NCI-H2171 (cell line): ENCODE measurements around the gene F5.
"Not testable (repeated sequence)": the region's sequence is repeated elsewhere in the genome, so short reads cannot be mapped to it uniquely, and the experiment has no call there.

Experiments used
- DNase-seq: peaks from one replicate; lab custom pipeline; 2025; lab: John Stamatoyannopoulos, UW

The F5 gene

GRCh38 chr1:169508432-169509338 lies 77.6 kb downstream of the F5 start:
- DNase-seq, result no peak

- no peak for DNase-seq
Measured at GRCh38 chr1:169507413-169507812, 78.9 kb downstream of the F5 start.

- not testable (repeated sequence) for DNase-seq
Measured at GRCh38 chr1:169503601-169504000, 82.7 kb downstream of the F5 start.

GRCh38 chr1:169499807-169500206 lies 86.5 kb downstream of the F5 start:
- no peak for DNase-seq

- no peak for DNase-seq
Measured at GRCh38 chr1:169497317-169497716, 89.0 kb downstream of the F5 start.

GRCh38 chr1:169495916-169496315 lies 90.4 kb downstream of the F5 start:
- DNase-seq, result no peak

- DNase-seq, result no peak
Measured at GRCh38 chr1:169495046-169495775, 91.1 kb downstream of the F5 start.

- no peak for DNase-seq
Measured at GRCh38 chr1:169494343-169494742, 91.9 kb downstream of the F5 start.

- no peak for DNase-seq
Measured at GRCh38 chr1:169493251-169493650, 93.0 kb downstream of the F5 start.

- no peak for DNase-seq
Measured at GRCh38 chr1:169491845-169492281, 94.4 kb downstream of the F5 start.

GRCh38 chr1:169488157-169488556 lies 98.1 kb downstream of the F5 start:
- no peak for DNase-seq

GRCh38 chr1:169487561-169487960 lies 98.7 kb downstream of the F5 start:
- no peak for DNase-seq

- DNase-seq, result no peak
Measured at GRCh38 chr1:169487133-169487532, 99.1 kb downstream of the F5 start.

- no peak for DNase-seq
Measured at GRCh38 chr1:169486281-169487051, 99.8 kb downstream of the F5 start.

- DNase-seq, result peak; percentile 96
Measured at GRCh38 chr1:169485431-169486280, 100.6 kb downstream of the F5 start, which contains the start of gene SLC19A2. TSS of gene SLC19A2 (minus strand) at chr1:169485944. CDS start at chr1:169485766, 178 bp downstream.

GRCh38 chr1:169484683-169485430 lies 101.4 kb downstream of the F5 start:
- DNase-seq, result peak; percentile 20

- DNase-seq, result no peak
Measured at GRCh38 chr1:169484101-169484500, 102.2 kb downstream of the F5 start.

GRCh38 chr1:169483500-169483966 lies 102.7 kb downstream of the F5 start:
- no peak for DNase-seq

GRCh38 chr1:169479363-169480066 lies 106.8 kb downstream of the F5 start:
- no peak for DNase-seq
